GM23338 (cell line): ENCODE results near the gene LSM2. TPM values are rescaled to one million over a fixed set of nuclear protein-coding genes. Genes with fewer than 3 reads are reported as not detected.

Source experiments
- ATAC-seq: fragments of 200-7000 bp; cut with Tn5 transposase; 3 replicates; pipeline ENCODE4 v1.9.1; 2020
- DNase-seq: peaks from one replicate; pipeline ENCODE4 v3.0.0-alpha.2; 2015; ENCODE audit warnings: low spot score
- H2AFZ ChIP-seq: fragments of 200-600 bp; sonication (generic); 2 replicates; pipeline ENCODE4 v1.8.0; 2016; ENCODE audit warnings: antibody characterized with exemption, mild to moderate bottlenecking, moderate library complexity
- H3F3A ChIP-seq: fragments of 200-600 bp; sonication (generic); replicated peaks from 2 replicates; pipeline ENCODE4 v1.8.0; 2017; ENCODE audit warnings: antibody characterized with exemption, mixed run types, low read depth
- H3K27ac ChIP-seq: fragments of 200-600 bp; sonication (generic); 2 replicates; pipeline ENCODE4 v1.6.1; 2016; ENCODE audit warnings: low read depth
- H3K27me3 ChIP-seq: fragments of 200-600 bp; sonication (generic); 2 replicates; pipeline ENCODE4 v1.8.0; 2016; ENCODE audit warnings: mild to moderate bottlenecking, mixed run types, moderate library complexity; ENCODE audit not compliant: insufficient read depth
- H3K36me3 ChIP-seq: fragments of 200-600 bp; sonication (generic); 2 replicates; pipeline ENCODE4 v1.8.0; 2016; ENCODE audit warnings: mild to moderate bottlenecking; ENCODE audit not compliant: insufficient read depth
- H3K4me1 ChIP-seq: fragments of 200-600 bp; sonication (generic); 2 replicates; pipeline ENCODE4 v1.8.0; 2016; ENCODE audit warnings: mild to moderate bottlenecking, moderate library complexity; ENCODE audit not compliant: insufficient read depth
- H3K4me2 ChIP-seq: fragments of 200-600 bp; sonication (generic); 2 replicates; pipeline ENCODE4 v1.7.1; 2017; ENCODE audit warnings: mixed run types
- H3K4me3 ChIP-seq: fragments of 200-600 bp; sonication (generic); 2 replicates; pipeline ENCODE4 v1.6.1; 2016; ENCODE audit warnings: mixed run types
- H3K79me2 ChIP-seq: fragments of 200-600 bp; sonication (generic); replicated peaks from 2 replicates; pipeline ENCODE4 v1.8.0; 2017; ENCODE audit warnings: mild to moderate bottlenecking; ENCODE audit not compliant: insufficient read depth
- H3K9me2 ChIP-seq: fragments of 200-600 bp; sonication (generic); 2 replicates; pipeline ENCODE4 v1.8.0; 2017; ENCODE audit not compliant: insufficient read depth
- H4K20me1 ChIP-seq: fragments of 200-600 bp; sonication (generic); replicated peaks from 2 replicates; pipeline ENCODE4 v1.8.0; 2017; ENCODE audit warnings: mild to moderate bottlenecking; ENCODE audit not compliant: insufficient read depth
- H3K27ac Mint-ChIP-seq: 2 replicates; pipeline ENCODE4 v1.8.0; 2020; ENCODE audit warnings: inconsistent platforms, mild to moderate bottlenecking, moderate library complexity, mixed read lengths
- H3K27me3 Mint-ChIP-seq: 3 replicates; pipeline ENCODE4 v1.8.0; 2022; ENCODE audit warnings: low read depth, mild to moderate bottlenecking, moderate library complexity, mixed read lengths, inconsistent platforms; ENCODE audit not compliant: insufficient read depth, poor library complexity
- H3K36me3 Mint-ChIP-seq: 3 replicates; pipeline ENCODE4 v1.8.0; 2021; ENCODE audit warnings: low read depth, mild to moderate bottlenecking, inconsistent platforms, moderate library complexity, mixed read lengths
- H3K4me1 Mint-ChIP-seq: 3 replicates; pipeline ENCODE4 v1.8.0; 2020; ENCODE audit warnings: mild to moderate bottlenecking, inconsistent platforms, mixed read lengths
- H3K4me3 Mint-ChIP-seq: 3 replicates; pipeline ENCODE4 v1.8.0; 2021; ENCODE audit warnings: moderate library complexity, mild to moderate bottlenecking, inconsistent platforms, mixed read lengths
- H3K9me3 Mint-ChIP-seq: 3 replicates; pipeline ENCODE4 v1.8.0; 2020; ENCODE audit warnings: moderate library complexity, mild to moderate bottlenecking, inconsistent platforms, mixed read lengths
- CREB1 ChIP-seq: fragments of 250-450 bp; sonication (Bioruptor Pico); IDR thresholded peaks from 2 replicates; pipeline ENCODE4 v1.5.0; 2020; ENCODE audit warnings: low read depth, mild to moderate bottlenecking, moderate library complexity
- CTCF ChIP-seq, 2 experiments: fragments of 200-600 bp in 1 of 2; sonication (generic) in 1 of 2; conservative IDR thresholded peaks; 2 replicates each; pipeline versions ENCODE4 v1.5.1 to v1.6.1; 2016 to 2017; ENCODE audit warnings: antibody characterized with exemption in 2 of 2, low read depth in 2 of 2, mild to moderate bottlenecking in 2 of 2, moderate library complexity in 1 of 2
- EZH2 ChIP-seq: fragments of 200-600 bp; sonication (generic); IDR thresholded peaks from one replicate; pipeline ENCODE4 v1.8.0; 2017; ENCODE audit warnings: antibody characterized with exemption, mild to moderate bottlenecking, low read depth; ENCODE audit not compliant: unreplicated experiment
- EZH2phosphoT487 ChIP-seq: fragments of 200-600 bp; sonication (generic); IDR thresholded peaks from one replicate; pipeline ENCODE4 v1.8.1; 2018; ENCODE audit warnings: antibody characterized with exemption; ENCODE audit not compliant: unreplicated experiment
- JUNB ChIP-seq: IDR thresholded peaks from one replicate; pipeline ENCODE4 v1.6.1; 2016; ENCODE audit warnings: antibody characterized with exemption; ENCODE audit not compliant: unreplicated experiment
- NANOG ChIP-seq: IDR thresholded peaks from 2 replicates; pipeline ENCODE4 v1.6.1; 2016; ENCODE audit warnings: antibody characterized with exemption, borderline replicate concordance
- POLR2AphosphoS5 ChIP-seq: IDR thresholded peaks from 2 replicates; pipeline ENCODE4 v1.6.1; 2016; ENCODE audit warnings: antibody characterized with exemption, low read depth
- REST ChIP-seq: IDR thresholded peaks from one replicate; pipeline ENCODE4 v1.6.1; 2018; ENCODE audit warnings: antibody characterized with exemption; ENCODE audit not compliant: unreplicated experiment
- STAT1 ChIP-seq: IDR thresholded peaks from one replicate; pipeline ENCODE4 v1.6.1; 2016; ENCODE audit warnings: antibody characterized with exemption; ENCODE audit not compliant: unreplicated experiment
- ZNF114 ChIP-seq: fragments of 250-450 bp; sonication (Bioruptor Pico); IDR thresholded peaks from 2 replicates; pipeline ENCODE4 v1.5.0; 2020; ENCODE audit warnings: mild to moderate bottlenecking, moderate library complexity
- ZNF331 ChIP-seq: fragments of 250-450 bp; sonication (Bioruptor Pico); IDR thresholded peaks from 2 replicates; pipeline ENCODE4 v1.5.0; 2020; ENCODE audit warnings: low read depth, mild to moderate bottlenecking, moderate library complexity
- polyA plus RNA-seq: library from polyadenylated mRNA; unstranded; fragments of >200 nt; fragmentation: Nextera tagmentation; extraction: Ambion mirVana; gene quantifications from 2 replicates; pipeline ENCODE4 v1.2.1, GENCODE V29; 2016
- total RNA-seq: library from RNA; depleted of rRNA; stranded (reverse); fragments of >200 nt; shearing (Covaris generic); gene quantifications from 2 replicates; pipeline ENCODE4 v1.2.3, GENCODE V29; 2014
- TF ChIP-seq, protein P1 (sequence below): fragments of 250-450 bp; sonication (Bioruptor Pico); IDR thresholded peaks from 2 replicates; pipeline ENCODE4 v1.5.0; 2020; ENCODE audit warnings: mild to moderate bottlenecking, moderate library complexity
- TF ChIP-seq, protein P2 (sequence below): IDR thresholded peaks from 2 replicates; pipeline ENCODE4 v1.6.1; 2016; ENCODE audit warnings: antibody characterized with exemption

The LSM2 gene
- total and polyA plus RNA-seq, 2 experiments from 2014 or later, result 106 to 140 TPM

- Histone ChIP-seq H2AFZ (no peak overlapping the region), H3K4me3 (no peak overlapping the region), H3K9me2 (no peaks in the 10 kb centered on the region), H3K36me3 (no peaks in the 10 kb centered on the region), H3K4me2 (no peak overlapping the region), H3K4me1 (peaks cover 14% of the 10 kb centered on the region), H3K27ac (no peak overlapping the region), H3K27me3 (no peaks in the 10 kb centered on the region), H4K20me1 (no peaks in the 10 kb centered on the region), H3K79me2 (no peaks in the 10 kb centered on the region), H3F3A (0 out of 2 replicates have a peak, but pooled peaks cover 2% of the 10 kb centered on the region)
- Mint-ChIP-seq H3K4me1 (peaks cover 24% of the 10 kb centered on the region), H3K9me3 (no peaks in the 10 kb centered on the region; the same call in 2 of the 3 replicates), H3K27ac (no peak overlapping the region), H3K27me3 (peaks cover 17% of the 10 kb centered on the region), H3K36me3 (peaks cover 4% of the 10 kb centered on the region), H3K4me3 (no peak overlapping the region)
- ATAC-seq (no peak), DNase-seq (no peak)
- no peak for TF ChIP-seq REST
- TF ChIP-seq, protein P1, sequence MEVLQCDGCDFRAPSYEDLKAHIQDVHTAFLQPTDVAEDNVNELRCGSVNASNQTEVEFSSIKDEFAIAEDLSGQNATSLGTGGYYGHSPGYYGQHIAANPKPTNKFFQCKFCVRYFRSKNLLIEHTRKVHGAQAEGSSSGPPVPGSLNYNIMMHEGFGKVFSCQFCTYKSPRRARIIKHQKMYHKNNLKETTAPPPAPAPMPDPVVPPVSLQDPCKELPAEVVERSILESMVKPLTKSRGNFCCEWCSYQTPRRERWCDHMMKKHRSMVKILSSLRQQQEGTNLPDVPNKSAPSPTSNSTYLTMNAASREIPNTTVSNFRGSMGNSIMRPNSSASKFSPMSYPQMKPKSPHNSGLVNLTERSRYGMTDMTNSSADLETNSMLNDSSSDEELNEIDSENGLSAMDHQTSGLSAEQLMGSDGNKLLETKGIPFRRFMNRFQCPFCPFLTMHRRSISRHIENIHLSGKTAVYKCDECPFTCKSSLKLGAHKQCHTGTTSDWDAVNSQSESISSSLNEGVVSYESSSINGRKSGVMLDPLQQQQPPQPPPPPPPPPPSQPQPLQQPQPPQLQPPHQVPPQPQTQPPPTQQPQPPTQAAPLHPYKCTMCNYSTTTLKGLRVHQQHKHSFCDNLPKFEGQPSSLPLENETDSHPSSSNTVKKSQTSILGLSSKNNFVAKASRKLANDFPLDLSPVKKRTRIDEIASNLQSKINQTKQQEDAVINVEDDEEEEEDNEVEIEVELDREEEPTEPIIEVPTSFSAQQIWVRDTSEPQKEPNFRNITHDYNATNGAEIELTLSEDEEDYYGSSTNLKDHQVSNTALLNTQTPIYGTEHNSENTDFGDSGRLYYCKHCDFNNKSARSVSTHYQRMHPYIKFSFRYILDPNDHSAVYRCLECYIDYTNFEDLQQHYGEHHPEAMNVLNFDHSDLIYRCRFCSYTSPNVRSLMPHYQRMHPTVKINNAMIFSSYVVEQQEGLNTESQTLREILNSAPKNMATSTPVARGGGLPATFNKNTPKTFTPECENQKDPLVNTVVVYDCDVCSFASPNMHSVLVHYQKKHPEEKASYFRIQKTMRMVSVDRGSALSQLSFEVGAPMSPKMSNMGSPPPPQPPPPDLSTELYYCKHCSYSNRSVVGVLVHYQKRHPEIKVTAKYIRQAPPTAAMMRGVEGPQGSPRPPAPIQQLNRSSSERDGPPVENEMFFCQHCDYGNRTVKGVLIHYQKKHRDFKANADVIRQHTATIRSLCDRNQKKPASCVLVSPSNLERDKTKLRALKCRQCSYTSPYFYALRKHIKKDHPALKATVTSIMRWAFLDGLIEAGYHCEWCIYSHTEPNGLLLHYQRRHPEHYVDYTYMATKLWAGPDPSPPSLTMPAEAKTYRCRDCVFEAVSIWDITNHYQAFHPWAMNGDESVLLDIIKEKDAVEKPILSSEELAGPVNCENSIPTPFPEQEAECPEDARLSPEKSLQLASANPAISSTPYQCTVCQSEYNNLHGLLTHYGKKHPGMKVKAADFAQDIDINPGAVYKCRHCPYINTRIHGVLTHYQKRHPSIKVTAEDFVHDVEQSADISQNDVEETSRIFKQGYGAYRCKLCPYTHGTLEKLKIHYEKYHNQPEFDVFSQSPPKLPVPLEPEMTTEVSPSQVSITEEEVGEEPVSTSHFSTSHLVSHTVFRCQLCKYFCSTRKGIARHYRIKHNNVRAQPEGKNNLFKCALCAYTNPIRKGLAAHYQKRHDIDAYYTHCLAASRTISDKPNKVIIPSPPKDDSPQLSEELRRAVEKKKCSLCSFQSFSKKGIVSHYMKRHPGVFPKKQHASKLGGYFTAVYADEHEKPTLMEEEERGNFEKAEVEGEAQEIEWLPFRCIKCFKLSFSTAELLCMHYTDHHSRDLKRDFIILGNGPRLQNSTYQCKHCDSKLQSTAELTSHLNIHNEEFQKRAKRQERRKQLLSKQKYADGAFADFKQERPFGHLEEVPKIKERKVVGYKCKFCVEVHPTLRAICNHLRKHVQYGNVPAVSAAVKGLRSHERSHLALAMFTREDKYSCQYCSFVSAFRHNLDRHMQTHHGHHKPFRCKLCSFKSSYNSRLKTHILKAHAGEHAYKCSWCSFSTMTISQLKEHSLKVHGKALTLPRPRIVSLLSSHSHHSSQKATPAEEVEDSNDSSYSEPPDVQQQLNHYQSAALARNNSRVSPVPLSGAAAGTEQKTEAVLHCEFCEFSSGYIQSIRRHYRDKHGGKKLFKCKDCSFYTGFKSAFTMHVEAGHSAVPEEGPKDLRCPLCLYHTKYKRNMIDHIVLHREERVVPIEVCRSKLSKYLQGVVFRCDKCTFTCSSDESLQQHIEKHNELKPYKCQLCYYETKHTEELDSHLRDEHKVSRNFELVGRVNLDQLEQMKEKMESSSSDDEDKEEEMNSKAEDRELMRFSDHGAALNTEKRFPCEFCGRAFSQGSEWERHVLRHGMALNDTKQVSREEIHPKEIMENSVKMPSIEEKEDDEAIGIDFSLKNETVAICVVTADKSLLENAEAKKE (CRISPR knock-in tag), result no peak
- TF ChIP-seq CTCF (conservative IDR thresholded peaks at IDR 0.05; ENCODE audit: low read depth in 2 of 2), result no peak
- no peak for TF ChIP-seq JUNB
- TF ChIP-seq NANOG, result no peak
- TF ChIP-seq POLR2AphosphoS5, result no peak
- TF ChIP-seq, protein P2, sequence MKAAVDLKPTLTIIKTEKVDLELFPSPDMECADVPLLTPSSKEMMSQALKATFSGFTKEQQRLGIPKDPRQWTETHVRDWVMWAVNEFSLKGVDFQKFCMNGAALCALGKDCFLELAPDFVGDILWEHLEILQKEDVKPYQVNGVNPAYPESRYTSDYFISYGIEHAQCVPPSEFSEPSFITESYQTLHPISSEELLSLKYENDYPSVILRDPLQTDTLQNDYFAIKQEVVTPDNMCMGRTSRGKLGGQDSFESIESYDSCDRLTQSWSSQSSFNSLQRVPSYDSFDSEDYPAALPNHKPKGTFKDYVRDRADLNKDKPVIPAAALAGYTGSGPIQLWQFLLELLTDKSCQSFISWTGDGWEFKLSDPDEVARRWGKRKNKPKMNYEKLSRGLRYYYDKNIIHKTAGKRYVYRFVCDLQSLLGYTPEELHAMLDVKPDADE, result no peak
- TF ChIP-seq ZNF331 (CRISPR knock-in tag), result no peak
- no peak for TF ChIP-seq ZNF114
- TF ChIP-seq EZH2phosphoT487, result no peak
- TF ChIP-seq EZH2, result no peak
- no peak for TF ChIP-seq STAT1
- TF ChIP-seq CREB1 (CRISPR knock-in tag), result no peak
Measured at GRCh38 chr6:31767096-31767645, 39.6 kb downstream of the LSM2 start.
